ENCODE measurements around the gene JMJD1C.

Gene JMJD1C

DNA sequence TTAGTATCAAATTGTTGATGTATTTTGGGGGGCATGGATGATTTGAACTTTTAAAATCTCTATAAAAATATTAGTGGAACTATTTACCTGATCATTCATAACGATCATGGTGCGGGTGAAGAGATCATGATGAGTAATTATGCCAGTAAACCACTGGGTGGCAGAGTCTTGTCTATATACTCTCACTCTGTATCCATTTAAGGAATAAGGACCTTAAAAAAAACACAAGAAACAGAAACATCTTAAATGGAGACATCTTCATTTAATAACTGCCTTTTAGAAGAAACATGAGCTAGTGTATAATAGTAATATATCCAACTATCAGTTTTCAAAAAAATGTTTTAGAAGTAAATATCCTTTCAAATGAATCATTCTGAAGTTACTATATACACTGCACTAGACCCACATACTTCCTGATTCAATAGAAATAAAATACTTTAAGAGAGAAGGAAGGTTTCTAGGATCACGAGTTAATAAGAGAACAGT, 248.6 kb downstream of the JMJD1C start (continued):
- TF ChIP-seq, protein P1, sequence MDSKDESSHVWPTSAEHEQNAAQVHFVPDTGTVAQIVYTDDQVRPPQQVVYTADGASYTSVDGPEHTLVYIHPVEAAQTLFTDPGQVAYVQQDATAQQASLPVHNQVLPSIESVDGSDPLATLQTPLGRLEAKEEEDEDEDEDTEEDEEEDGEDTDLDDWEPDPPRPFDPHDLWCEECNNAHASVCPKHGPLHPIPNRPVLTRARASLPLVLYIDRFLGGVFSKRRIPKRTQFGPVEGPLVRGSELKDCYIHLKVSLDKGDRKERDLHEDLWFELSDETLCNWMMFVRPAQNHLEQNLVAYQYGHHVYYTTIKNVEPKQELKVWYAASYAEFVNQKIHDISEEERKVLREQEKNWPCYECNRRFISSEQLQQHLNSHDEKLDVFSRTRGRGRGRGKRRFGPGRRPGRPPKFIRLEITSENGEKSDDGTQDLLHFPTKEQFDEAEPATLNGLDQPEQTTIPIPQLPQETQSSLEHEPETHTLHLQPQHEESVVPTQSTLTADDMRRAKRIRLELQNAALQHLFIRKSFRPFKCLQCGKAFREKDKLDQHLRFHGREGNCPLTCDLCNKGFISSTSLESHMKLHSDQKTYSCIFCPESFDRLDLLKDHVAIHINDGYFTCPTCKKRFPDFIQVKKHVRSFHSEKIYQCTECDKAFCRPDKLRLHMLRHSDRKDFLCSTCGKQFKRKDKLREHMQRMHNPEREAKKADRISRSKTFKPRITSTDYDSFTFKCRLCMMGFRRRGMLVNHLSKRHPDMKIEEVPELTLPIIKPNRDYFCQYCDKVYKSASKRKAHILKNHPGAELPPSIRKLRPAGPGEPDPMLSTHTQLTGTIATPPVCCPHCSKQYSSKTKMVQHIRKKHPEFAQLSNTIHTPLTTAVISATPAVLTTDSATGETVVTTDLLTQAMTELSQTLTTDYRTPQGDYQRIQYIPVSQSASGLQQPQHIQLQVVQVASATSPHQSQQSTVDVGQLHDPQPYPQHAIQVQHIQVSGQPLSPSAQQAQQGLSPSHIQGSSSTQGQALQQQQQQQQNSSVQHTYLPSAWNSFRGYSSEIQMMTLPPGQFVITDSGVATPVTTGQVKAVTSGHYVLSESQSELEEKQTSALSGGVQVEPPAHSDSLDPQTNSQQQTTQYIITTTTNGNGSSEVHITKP (tag by site-specific recombination; IDR thresholded peaks at IDR 0.05) = no peak
- TF ChIP-seq SETDB1 (IDR thresholded peaks at IDR 0.05; ENCODE audit: insufficient read length, low read length) (no peak), ZNF138 (tag by site-specific recombination; IDR thresholded peaks at IDR 0.05; ENCODE audit: borderline replicate concordance) (no peak), ZNF660 (tag by site-specific recombination; IDR thresholded peaks at IDR 0.05) (peak; percentile 96), GFI1B (tag by site-specific recombination; IDR thresholded peaks at IDR 0.05) (no peak), ZNF747 (tag by site-specific recombination; IDR thresholded peaks at IDR 0.05) (no peak), ZNF16 (tag by site-specific recombination; IDR thresholded peaks at IDR 0.05; ENCODE audit: low read depth) (no peak), ZNF19 (tag by site-specific recombination; IDR thresholded peaks at IDR 0.05; ENCODE audit: low read depth) (no peak)
- TF ChIP-seq, protein P2, sequence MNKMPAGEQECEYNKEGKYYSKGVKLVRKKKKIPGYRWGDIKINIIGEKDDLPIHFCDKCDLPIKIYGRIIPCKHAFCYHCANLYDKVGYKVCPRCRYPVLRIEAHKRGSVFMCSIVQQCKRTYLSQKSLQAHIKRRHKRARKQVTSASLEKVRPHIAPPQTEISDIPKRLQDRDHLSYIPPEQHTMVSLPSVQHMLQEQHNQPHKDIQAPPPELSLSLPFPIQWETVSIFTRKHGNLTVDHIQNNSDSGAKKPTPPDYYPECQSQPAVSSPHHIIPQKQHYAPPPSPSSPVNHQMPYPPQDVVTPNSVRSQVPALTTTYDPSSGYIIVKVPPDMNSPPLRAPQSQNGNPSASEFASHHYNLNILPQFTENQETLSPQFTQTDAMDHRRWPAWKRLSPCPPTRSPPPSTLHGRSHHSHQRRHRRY (tag by site-specific recombination; IDR thresholded peaks at IDR 0.05) = no peak
- TF ChIP-seq, protein P3, sequence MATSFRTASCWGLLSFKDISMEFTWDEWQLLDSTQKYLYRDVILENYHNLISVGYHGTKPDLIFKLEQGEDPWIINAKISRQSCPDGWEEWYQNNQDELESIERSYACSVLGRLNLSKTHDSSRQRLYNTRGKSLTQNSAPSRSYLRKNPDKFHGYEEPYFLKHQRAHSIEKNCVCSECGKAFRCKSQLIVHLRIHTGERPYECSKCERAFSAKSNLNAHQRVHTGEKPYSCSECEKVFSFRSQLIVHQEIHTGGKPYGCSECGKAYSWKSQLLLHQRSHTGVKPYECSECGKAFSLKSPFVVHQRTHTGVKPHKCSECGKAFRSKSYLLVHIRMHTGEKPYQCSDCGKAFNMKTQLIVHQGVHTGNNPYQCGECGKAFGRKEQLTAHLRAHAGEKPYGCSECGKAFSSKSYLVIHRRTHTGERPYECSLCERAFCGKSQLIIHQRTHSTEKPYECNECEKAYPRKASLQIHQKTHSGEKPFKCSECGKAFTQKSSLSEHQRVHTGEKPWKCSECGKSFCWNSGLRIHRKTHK (tag by site-specific recombination; IDR thresholded peaks at IDR 0.05) = no peak
- TF ChIP-seq, protein P4, sequence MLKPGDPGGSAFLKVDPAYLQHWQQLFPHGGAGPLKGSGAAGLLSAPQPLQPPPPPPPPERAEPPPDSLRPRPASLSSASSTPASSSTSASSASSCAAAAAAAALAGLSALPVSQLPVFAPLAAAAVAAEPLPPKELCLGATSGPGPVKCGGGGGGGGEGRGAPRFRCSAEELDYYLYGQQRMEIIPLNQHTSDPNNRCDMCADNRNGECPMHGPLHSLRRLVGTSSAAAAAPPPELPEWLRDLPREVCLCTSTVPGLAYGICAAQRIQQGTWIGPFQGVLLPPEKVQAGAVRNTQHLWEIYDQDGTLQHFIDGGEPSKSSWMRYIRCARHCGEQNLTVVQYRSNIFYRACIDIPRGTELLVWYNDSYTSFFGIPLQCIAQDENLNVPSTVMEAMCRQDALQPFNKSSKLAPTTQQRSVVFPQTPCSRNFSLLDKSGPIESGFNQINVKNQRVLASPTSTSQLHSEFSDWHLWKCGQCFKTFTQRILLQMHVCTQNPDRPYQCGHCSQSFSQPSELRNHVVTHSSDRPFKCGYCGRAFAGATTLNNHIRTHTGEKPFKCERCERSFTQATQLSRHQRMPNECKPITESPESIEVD (tag by site-specific recombination; IDR thresholded peaks at IDR 0.05) = no peak

DNA sequence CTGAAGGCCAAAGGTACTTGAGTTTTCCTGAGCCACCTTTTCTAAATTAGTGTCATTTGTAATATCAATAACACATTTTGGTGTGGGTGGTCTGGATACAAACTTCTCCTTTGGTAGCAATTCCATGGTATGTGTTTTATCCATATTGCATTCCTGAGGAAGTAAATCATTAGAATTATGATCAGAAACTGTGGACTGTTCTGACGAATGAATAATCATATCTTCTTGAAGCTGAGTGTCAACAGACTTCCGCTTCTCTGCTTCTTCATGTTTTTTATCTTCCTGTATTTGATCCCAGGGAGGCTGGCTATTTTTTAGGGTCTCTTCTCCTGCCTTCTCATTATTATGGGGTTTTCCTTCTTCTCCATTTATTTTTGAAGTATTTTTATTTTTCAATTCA, 251.2 kb downstream of the JMJD1C start:
- Histone ChIP-seq H3K9me3 (ENCODE audit: control insufficient read depth, insufficient read depth, low read depth, low read length) (no peaks in the 10 kb centered on the region), H3K36me3 (ENCODE audit: control insufficient read depth in 2 of 2, insufficient read depth in 1 of 2, low read length in 2 of 2) (peaks cover 28 to 35% of the 10 kb centered on the region in 2 experiments), H3K4me3 (ENCODE audit: low read depth, low read length) (no peak overlapping the region), H3K4me1 (ENCODE audit: control insufficient read depth, insufficient read depth, low read length) (peaks cover 2% of the 10 kb centered on the region), H3K27ac (ENCODE audit: extremely low read depth, low read depth, low read length) (no peak overlapping the region)
- CTCF ChIA-PET = no interaction called here
- TF ChIP-seq, protein P5, sequence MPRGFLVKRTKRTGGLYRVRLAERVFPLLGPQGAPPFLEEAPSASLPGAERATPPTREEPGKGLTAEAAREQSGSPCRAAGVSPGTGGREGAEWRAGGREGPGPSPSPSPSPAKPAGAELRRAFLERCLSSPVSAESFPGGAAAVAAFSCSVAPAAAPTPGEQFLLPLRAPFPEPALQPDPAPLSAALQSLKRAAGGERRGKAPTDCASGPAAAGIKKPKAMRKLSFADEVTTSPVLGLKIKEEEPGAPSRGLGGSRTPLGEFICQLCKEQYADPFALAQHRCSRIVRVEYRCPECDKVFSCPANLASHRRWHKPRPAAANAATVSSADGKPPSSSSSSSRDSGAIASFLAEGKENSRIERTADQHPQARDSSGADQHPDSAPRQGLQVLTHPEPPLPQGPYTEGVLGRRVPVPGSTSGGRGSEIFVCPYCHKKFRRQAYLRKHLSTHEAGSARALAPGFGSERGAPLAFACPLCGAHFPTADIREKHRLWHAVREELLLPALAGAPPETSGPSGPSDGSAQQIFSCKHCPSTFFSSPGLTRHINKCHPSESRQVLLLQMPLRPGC (tag by site-specific recombination; IDR thresholded peaks at IDR 0.05) = no peak
- TF ChIP-seq ZNF16 (tag by site-specific recombination; IDR thresholded peaks at IDR 0.05; ENCODE audit: low read depth) (no peak), ZNF624 (tag by site-specific recombination; IDR thresholded peaks at IDR 0.05) (no peak), ZNF202 (tag by site-specific recombination; IDR thresholded peaks at IDR 0.05; ENCODE audit: borderline replicate concordance) (no peak)
- POLR2A ChIA-PET = no interaction called here

All from HEK293 (cell line).